ENCODE results near the gene DHRS9.

Gene DHRS9

GRCh38 chr2:169095621-169096105, 26.3 kb downstream of the DHRS9 start:
- Histone ChIP-seq H3K27ac (ENCODE audit: low read length) (no peak overlapping the region), H3K4me1 (ENCODE audit: control insufficient read depth, insufficient read depth, low read length) (no peaks in the 10 kb centered on the region), H3K9me3 (ENCODE audit: control insufficient read depth in 2 of 2, low read length in 2 of 2) (no peaks in the 10 kb centered on the region), H3K4me3 (ENCODE audit: low read length in 2 of 2) (no peak overlapping the region), H3K9ac (ENCODE audit: low read length in 2 of 2) (no peak overlapping the region), H3K36me3 (ENCODE audit: control insufficient read depth in 2 of 2, insufficient read depth in 2 of 2, low read length in 2 of 2) (no peaks in the 10 kb centered on the region), H3K27me3 (ENCODE audit: control insufficient read depth in 1 of 2, insufficient read depth in 2 of 2, low read length in 2 of 2) (peaks cover 0 to 2% of the 10 kb centered on the region in 2 donors)

DNA sequence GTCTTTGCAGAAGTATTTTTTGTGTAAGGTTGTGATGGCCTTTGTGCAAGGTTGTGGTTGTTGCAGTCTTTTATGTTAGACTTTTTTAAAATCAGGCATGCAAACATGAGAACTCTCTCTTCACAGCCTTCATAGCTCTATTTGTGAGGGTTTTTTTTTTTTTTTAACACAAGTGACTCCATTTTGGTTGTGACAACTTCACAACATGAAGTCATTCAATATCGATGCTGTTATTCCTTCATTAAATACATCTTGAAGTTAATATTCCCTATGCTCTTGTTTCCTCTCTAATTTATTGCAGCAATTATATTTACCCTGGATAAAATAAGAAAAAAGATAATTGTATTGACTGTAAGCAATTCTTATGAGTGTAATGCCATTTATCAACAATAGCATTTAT, 35.5 kb downstream of the DHRS9 start:
- no peak overlapping the region for H3K9ac ChIP-seq (ENCODE audit: low read length in 2 of 2)
- no peaks in the 10 kb centered on the region for H3K4me1 ChIP-seq (ENCODE audit: control insufficient read depth, insufficient read depth, low read length)
- H3K36me3 ChIP-seq (ENCODE audit: control insufficient read depth in 2 of 2, insufficient read depth in 2 of 2, low read length in 2 of 2) = no peaks in the 10 kb centered on the region
- H3K27ac ChIP-seq (ENCODE audit: low read length) = no peak overlapping the region
- no peaks in the 10 kb centered on the region for H3K27me3 ChIP-seq (ENCODE audit: control insufficient read depth in 1 of 2, insufficient read depth in 2 of 2, low read length in 2 of 2)
- no peak overlapping the region for H3K4me3 ChIP-seq (ENCODE audit: low read length in 2 of 2)
- no peaks in the 10 kb centered on the region for H3K9me3 ChIP-seq (ENCODE audit: control insufficient read depth in 2 of 2, low read length in 2 of 2)

DNA sequence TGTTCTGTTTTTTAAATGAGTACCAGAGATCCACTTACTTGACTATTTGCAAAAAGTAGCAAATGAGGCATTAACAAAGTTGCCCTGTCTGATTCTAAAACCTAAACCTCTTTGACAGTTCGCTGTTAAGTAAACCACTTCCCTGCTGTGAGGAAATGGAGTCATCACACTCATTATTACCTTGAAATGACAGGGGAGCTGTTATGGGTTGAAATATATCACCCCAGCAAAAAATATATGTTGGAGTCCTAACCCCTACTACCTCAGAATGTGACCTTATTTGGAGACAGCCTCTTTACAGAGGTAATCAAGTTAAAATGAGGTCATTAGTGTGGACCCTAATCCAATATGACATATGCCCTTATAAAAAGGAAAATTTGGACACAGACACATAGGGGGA, 36.1 kb downstream of the DHRS9 start:
- Histone ChIP-seq H3K4me1 (ENCODE audit: control insufficient read depth, insufficient read depth, low read length) (no peaks in the 10 kb centered on the region), H3K36me3 (ENCODE audit: control insufficient read depth in 2 of 2, insufficient read depth in 2 of 2, low read length in 2 of 2) (no peaks in the 10 kb centered on the region), H3K27ac (ENCODE audit: low read length) (no peak overlapping the region), H3K4me3 (ENCODE audit: low read length in 2 of 2) (no peak overlapping the region), H3K9me3 (ENCODE audit: control insufficient read depth in 2 of 2, low read length in 2 of 2) (no peaks in the 10 kb centered on the region), H3K27me3 (ENCODE audit: control insufficient read depth in 1 of 2, insufficient read depth in 2 of 2, low read length in 2 of 2) (no peaks in the 10 kb centered on the region), H3K9ac (ENCODE audit: low read length in 2 of 2) (no peak overlapping the region)

DNA sequence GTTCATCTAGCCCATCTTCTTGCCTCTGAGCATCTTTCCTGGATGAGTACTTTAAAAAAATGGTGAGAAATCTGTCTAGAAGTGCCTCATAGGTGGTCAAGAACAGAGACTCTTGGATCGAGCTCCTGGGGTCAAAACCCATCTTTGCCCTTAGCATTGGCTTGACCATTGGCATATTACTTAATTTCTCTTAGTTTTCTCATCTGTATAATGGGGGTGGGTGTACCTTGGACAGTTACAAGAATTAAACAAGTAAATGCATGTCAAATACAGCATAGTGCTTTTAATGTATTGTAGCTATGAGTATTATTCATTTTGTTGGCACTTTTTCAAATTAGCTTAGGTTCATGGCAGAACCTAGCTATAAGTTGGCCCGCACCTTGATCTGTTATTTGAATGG, 36.8 kb downstream of the DHRS9 start:
- Histone ChIP-seq H3K27ac (ENCODE audit: low read length) (no peak overlapping the region), H3K9me3 (ENCODE audit: control insufficient read depth in 2 of 2, low read length in 2 of 2) (no peaks in the 10 kb centered on the region), H3K9ac (ENCODE audit: low read length in 2 of 2) (no peak overlapping the region), H3K4me3 (ENCODE audit: low read length in 2 of 2) (no peak overlapping the region), H3K36me3 (ENCODE audit: control insufficient read depth in 2 of 2, insufficient read depth in 2 of 2, low read length in 2 of 2) (no peaks in the 10 kb centered on the region), H3K27me3 (ENCODE audit: control insufficient read depth in 1 of 2, insufficient read depth in 2 of 2, low read length in 2 of 2) (no peaks in the 10 kb centered on the region), H3K4me1 (ENCODE audit: control insufficient read depth, insufficient read depth, low read length) (no peaks in the 10 kb centered on the region)

DNA sequence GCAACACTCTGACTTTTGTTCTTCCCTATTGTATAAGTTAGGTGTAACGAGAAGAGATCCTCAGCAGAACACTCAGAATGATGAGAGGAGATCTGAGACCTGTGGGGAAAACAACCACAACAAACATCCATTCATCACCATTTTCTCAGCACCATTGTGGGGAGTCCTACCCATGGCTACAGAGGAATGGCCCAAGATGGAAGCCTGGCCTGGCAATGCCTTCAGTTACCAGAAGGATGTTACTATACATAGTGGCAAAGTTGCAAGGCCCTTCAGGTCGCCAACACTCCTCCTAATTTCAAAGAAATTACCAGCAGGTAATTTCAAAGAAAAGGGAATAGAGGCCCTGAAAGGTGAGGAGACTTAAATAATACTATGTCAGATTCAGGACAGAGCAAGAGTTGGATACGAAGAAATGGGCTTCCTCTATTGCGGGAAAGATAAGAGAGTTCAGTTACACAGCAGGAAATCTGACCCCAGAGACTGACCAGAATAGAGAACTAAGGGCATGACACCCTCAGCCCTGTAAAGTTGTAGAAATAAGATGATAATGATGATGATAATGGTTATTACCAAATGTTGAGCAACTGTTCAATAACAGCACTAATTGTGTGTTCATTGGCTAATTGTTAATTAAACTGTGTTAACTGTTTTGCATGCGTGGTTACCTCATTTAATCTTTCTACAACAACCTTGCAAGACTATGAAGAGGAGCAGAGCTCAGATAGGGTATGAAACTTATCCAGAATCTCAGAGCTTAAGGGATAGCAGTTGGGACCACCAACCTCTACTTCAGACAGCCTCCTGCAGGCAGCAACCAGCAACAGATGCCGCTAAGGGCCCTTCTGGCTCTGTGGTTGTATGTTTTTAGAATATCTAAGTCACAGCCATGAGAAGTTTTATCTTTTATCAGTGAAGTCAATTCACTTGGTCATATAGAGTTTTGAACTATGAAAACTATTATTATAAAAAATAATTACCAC, 37.5 kb downstream of the DHRS9 start:
- H3K9me3 ChIP-seq (ENCODE audit: control insufficient read depth in 2 of 2, low read length in 2 of 2) = no peaks in the 10 kb centered on the region
- H3K9ac ChIP-seq (ENCODE audit: low read length in 2 of 2) = no peak overlapping the region
- H3K36me3 ChIP-seq (ENCODE audit: control insufficient read depth in 2 of 2, insufficient read depth in 2 of 2, low read length in 2 of 2) = no peaks in the 10 kb centered on the region
- no peak overlapping the region for H3K4me3 ChIP-seq (ENCODE audit: low read length in 2 of 2)
- H3K4me1 ChIP-seq (ENCODE audit: control insufficient read depth, insufficient read depth, low read length) = no peaks in the 10 kb centered on the region
- H3K27ac ChIP-seq (ENCODE audit: low read length) = no peak overlapping the region
- H3K27me3 ChIP-seq (ENCODE audit: control insufficient read depth in 1 of 2, insufficient read depth in 2 of 2, low read length in 2 of 2) = no peaks in the 10 kb centered on the region

- Histone ChIP-seq H3K36me3 (ENCODE audit: control insufficient read depth in 2 of 2, insufficient read depth in 2 of 2, low read length in 2 of 2) (no peaks in the 10 kb centered on the region), H3K9ac (ENCODE audit: low read length in 2 of 2) (no peak overlapping the region), H3K4me1 (ENCODE audit: control insufficient read depth, insufficient read depth, low read length) (no peaks in the 10 kb centered on the region), H3K27me3 (ENCODE audit: control insufficient read depth in 1 of 2, insufficient read depth in 2 of 2, low read length in 2 of 2) (no peaks in the 10 kb centered on the region), H3K4me3 (ENCODE audit: low read length in 2 of 2) (no peak overlapping the region), H3K9me3 (ENCODE audit: control insufficient read depth in 2 of 2, low read length in 2 of 2) (no peaks in the 10 kb centered on the region), H3K27ac (ENCODE audit: low read length) (no peak overlapping the region)
Measured at GRCh38 chr2:169107645-169108044, 38.3 kb downstream of the DHRS9 start.

DNA sequence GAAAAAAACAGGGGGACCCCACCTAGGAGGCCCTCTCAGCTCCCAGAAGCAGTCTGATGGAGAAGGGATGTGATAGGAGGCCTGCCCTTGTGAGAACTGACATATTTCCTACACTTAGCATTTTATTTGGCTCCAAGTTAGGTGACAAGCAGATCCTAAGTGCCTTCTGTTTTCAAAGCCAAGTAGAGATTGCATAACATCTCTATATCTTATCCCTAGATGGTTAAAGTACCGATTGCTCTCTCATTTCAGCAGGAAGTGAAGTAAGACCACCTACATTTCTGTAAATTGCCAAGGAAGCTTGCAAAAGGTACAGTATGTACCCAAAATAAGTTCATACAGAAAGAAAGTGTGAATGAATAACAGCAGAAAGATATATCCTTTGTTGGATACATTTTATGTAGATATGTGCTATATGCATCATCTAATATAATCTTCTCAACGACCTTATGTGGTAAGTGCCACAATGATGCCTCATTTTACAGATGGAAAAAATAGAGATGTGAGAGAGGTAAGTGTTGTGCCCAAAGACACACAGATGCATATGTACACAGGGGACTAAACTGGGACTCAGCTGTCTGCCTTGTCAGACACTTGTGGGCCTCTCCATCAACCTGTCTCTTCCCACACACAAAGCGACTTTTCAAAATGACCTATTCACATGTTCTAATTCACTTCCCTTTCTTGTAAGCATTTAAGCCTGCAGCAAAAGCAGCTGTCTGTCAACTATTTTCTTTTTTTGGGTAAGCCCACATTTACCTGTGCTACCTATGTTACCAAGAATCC, 38.9 kb downstream of the DHRS9 start:
- Histone ChIP-seq H3K36me3 (ENCODE audit: control insufficient read depth in 2 of 2, insufficient read depth in 2 of 2, low read length in 2 of 2) (no peaks in the 10 kb centered on the region), H3K27ac (ENCODE audit: low read length) (no peak overlapping the region), H3K4me3 (ENCODE audit: low read length in 2 of 2) (no peak overlapping the region), H3K9ac (ENCODE audit: low read length in 2 of 2) (no peak overlapping the region), H3K27me3 (ENCODE audit: control insufficient read depth in 1 of 2, insufficient read depth in 2 of 2, low read length in 2 of 2) (no peaks in the 10 kb centered on the region), H3K9me3 (ENCODE audit: control insufficient read depth in 2 of 2, low read length in 2 of 2) (no peaks in the 10 kb centered on the region), H3K4me1 (ENCODE audit: control insufficient read depth, insufficient read depth, low read length) (no peaks in the 10 kb centered on the region)

- H3K27ac ChIP-seq (ENCODE audit: low read length) = no peak overlapping the region
- H3K9ac ChIP-seq (ENCODE audit: low read length in 2 of 2) = no peak overlapping the region
- no peak overlapping the region for H3K4me3 ChIP-seq (ENCODE audit: low read length in 2 of 2)
- H3K27me3 ChIP-seq (ENCODE audit: control insufficient read depth in 1 of 2, insufficient read depth in 2 of 2, low read length in 2 of 2) = no peaks in the 10 kb centered on the region
- no peaks in the 10 kb centered on the region for H3K4me1 ChIP-seq (ENCODE audit: control insufficient read depth, insufficient read depth, low read length)
- no peaks in the 10 kb centered on the region for H3K9me3 ChIP-seq (ENCODE audit: control insufficient read depth in 2 of 2, low read length in 2 of 2)
- H3K36me3 ChIP-seq (ENCODE audit: control insufficient read depth in 2 of 2, insufficient read depth in 2 of 2, low read length in 2 of 2) = no peaks in the 10 kb centered on the region
Measured at GRCh38 chr2:169109502-169110409, 40.4 kb downstream of the DHRS9 start.

DNA sequence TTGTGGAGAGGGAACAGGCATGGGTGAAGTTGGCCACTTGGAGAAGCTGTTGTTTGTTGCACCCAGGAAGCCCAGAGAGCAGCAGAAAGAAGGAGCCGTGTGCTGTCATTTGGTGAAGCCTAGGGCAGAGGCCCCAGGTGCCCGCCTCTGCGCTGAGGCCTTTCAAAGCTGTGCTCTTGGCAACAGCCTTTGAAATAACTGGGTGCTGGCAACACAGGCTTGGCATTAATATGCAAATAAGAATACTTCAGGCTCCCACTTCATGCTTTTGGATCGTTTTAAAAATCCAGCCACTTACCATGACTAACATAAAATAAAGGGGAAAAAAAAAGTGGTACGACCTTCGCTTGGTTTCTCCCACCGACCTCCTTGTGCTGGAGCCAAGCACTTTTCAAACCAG, 41.1 kb downstream of the DHRS9 start:
- no peaks in the 10 kb centered on the region for H3K36me3 ChIP-seq (ENCODE audit: control insufficient read depth in 2 of 2, insufficient read depth in 2 of 2, low read length in 2 of 2)
- H3K27me3 ChIP-seq (ENCODE audit: control insufficient read depth in 1 of 2, insufficient read depth in 2 of 2, low read length in 2 of 2) = no peaks in the 10 kb centered on the region
- H3K27ac ChIP-seq (ENCODE audit: low read length) = no peak overlapping the region
- no peaks in the 10 kb centered on the region for H3K9me3 ChIP-seq (ENCODE audit: control insufficient read depth in 2 of 2, low read length in 2 of 2)
- H3K9ac ChIP-seq (ENCODE audit: low read length in 2 of 2) = no peak overlapping the region
- no peak overlapping the region for H3K4me3 ChIP-seq (ENCODE audit: low read length in 2 of 2)
- no peaks in the 10 kb centered on the region for H3K4me1 ChIP-seq (ENCODE audit: control insufficient read depth, insufficient read depth, low read length)

GRCh38 chr2:169110916-169111315, 41.6 kb downstream of the DHRS9 start:
- H3K9ac ChIP-seq (ENCODE audit: low read length in 2 of 2) = no peak overlapping the region
- H3K27ac ChIP-seq (ENCODE audit: low read length) = no peak overlapping the region
- H3K27me3 ChIP-seq (ENCODE audit: control insufficient read depth in 1 of 2, insufficient read depth in 2 of 2, low read length in 2 of 2) = no peaks in the 10 kb centered on the region
- no peaks in the 10 kb centered on the region for H3K4me1 ChIP-seq (ENCODE audit: control insufficient read depth, insufficient read depth, low read length)
- H3K36me3 ChIP-seq (ENCODE audit: control insufficient read depth in 2 of 2, insufficient read depth in 2 of 2, low read length in 2 of 2) = no peaks in the 10 kb centered on the region
- no peak overlapping the region for H3K4me3 ChIP-seq (ENCODE audit: low read length in 2 of 2)
- H3K9me3 ChIP-seq (ENCODE audit: control insufficient read depth in 2 of 2, low read length in 2 of 2) = no peaks in the 10 kb centered on the region

Measured in stomach smooth muscle (tissue), 2 donors.